ENCODE measurements around the gene FGD6.
"Not testable (repeated sequence)": the region's sequence is repeated elsewhere in the genome, so short reads cannot be mapped to it uniquely, and the experiment has no call there.

FGD6 gene

GRCh38 chr12:95178136-95178535 is 39.1 kb downstream of the FGD6 start:
- no peak for DNase-seq (ENCODE audit: low spot score)

- DNase-seq (ENCODE audit: low spot score): no peak
These were observed 40.0 kb downstream of the FGD6 start for GRCh38 chr12:95177201-95177768.

DNA sequence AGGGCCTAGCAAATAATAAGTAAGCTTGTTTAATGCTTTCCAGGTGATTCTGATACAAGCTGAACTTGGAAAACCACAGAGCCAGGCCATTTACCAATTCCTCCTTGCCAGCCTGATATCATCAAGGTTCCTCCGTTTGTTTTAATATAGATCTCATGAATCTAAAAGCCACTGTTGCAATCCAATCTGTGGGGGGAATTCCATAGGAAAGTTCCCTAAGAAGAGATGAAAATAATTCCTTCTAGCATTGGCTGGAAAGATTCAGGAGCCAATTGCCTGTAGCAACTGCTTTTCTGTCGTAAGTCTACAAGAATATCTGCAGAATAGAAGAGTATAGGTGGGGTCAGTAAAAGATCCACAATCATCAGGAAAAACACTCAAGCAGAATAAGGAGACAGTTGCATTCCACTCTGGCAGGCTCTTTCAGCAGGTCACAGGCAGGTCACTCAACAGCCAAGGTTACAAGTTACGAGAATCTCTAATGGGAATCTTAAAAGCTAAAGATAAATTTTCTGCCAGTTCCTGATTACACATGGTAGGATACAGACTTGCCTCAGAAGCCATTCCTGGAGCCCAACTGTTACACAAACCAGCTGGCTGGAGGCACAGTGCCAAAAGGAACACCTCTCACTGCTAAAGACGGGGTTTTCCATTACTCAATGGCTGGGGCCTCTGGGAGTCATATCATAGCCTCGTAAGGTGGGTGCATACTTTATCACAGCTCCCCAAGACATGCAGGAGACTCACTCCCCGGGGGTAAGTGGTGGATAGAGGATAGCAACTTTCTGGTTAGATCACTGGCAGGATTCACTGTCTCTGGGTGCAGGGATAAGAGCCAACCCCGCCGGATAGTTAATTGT is 43.6 kb downstream of the FGD6 start:
- DNase-seq (ENCODE audit: low spot score): no peak

- no peak for DNase-seq (ENCODE audit: low spot score)
These were observed 47.9 kb downstream of the FGD6 start for GRCh38 chr12:95169368-95169767.

DNA sequence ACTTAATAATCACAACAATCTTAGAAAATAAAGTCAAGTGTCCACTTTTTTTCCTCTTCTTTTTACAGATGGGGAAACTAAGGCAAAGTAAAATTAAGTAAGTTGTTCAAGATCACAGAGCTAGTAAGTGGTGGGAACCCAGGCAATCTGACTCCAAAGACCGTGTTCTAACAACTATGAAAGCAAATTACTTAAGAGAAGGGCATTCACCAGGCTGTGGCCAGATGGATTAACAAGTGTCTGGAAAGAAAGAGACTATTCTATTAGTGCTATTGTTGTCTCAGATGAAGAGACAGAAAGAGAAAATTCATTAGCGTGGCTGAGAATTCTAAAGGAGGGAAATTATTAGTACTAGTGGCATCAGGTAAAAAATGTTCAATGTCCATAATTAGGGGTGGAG is 48.5 kb downstream of the FGD6 start:
- no peak for DNase-seq (ENCODE audit: low spot score)

- DNase-seq (ENCODE audit: low spot score): no peak
These were observed 52.6 kb downstream of the FGD6 start for GRCh38 chr12:95164656-95165055.

- DNase-seq (ENCODE audit: low spot score): no peak
These were observed 58.3 kb downstream of the FGD6 start for GRCh38 chr12:95158919-95159318.

DNA sequence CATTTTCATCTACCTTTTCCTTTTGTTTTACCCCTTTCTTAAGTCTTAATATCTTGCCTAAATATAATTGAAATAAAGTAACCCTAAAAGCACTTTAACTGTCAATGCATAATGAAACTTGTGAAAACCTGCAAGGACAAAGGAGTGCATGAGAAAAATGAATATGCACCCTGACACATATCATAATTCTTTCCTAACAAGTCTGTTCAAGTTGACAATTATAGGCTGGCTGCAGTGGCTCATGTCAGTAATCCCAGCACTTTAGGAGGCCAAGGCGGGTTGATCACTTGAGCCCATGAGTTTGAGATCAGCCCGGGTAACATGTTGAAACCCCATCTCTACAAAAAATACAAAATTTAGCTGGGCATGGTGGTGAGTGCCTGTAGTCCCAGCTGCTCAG is 65.4 kb downstream of the FGD6 start:
- no peak for DNase-seq (ENCODE audit: low spot score)

GRCh38 chr12:95151406-95151805 is 65.9 kb downstream of the FGD6 start:
- DNase-seq (ENCODE audit: low spot score): no peak

GRCh38 chr12:95150501-95150900 is 66.8 kb downstream of the FGD6 start:
- no peak for DNase-seq (ENCODE audit: low spot score)

GRCh38 chr12:95147866-95148265 is 69.4 kb downstream of the FGD6 start:
- DNase-seq (ENCODE audit: low spot score): no peak

GRCh38 chr12:95146769-95147168 is 70.5 kb downstream of the FGD6 start:
- no peak for DNase-seq (ENCODE audit: low spot score)

- DNase-seq (ENCODE audit: low spot score): no peak
These were observed 73.6 kb downstream of the FGD6 start for GRCh38 chr12:95143621-95144205.

DNA sequence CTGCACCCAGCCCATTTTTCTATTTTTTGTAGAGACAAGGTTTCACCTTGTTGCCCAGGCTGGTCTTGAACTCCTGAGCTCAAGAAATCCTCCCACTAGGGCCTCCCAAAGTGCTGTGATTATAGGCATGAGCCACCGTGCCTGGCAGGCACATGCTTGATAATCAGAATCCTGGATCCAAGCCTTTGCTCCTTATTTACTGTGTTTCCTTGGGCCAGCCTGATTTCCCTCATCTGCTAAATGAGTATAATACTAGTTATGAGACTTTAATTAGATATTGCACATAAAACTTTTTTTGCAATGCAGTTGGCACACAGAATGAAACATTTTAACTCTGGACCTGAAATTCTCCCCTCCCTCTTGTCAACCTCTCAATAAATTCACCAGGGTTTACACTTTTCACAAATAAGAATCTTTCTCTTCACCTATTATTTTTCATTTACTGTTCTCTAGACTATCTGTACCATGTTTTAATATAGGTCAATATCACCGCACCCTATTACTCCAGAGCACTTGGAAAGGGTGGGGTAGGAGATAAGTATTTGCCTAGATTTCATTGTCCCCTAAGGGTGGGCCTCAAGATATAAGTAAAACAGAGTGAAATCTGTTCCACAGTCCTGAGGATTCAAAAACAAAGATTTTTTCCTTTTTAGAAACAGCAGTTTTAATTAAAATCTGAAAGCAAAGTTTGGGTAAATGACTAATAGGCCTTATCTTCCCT is 74.7 kb downstream of the FGD6 start:
- no peak for DNase-seq (ENCODE audit: low spot score)

- no peak for DNase-seq (ENCODE audit: low spot score)
These were observed 76.0 kb downstream of the FGD6 start for GRCh38 chr12:95141310-95141709.

GRCh38 chr12:95138031-95138430 is 79.2 kb downstream of the FGD6 start:
- not testable (repeated sequence) for DNase-seq (ENCODE audit: low spot score)

DNA sequence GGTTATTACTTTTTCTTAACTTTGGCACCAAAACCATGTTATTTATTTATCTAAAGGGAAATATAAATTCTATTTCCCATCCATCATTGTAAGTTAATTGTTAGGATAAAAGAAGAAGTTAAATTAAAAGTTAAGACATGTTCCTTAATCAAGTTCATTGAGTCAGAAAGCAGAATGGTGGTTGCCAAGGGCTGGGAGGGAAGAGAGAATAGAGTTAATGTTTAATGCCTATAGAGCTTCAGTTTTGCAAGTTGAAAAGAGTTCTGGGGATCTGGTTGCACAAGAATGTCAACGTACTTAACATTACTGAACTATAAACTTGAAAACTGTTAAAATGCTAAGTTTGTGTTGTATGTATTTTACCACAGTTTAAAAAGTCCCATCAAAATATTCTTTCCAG is 80.7 kb downstream of the FGD6 start:
- DNase-seq (ENCODE audit: low spot score): no peak

- DNase-seq (ENCODE audit: low spot score): no peak
These were observed 83.2 kb downstream of the FGD6 start for GRCh38 chr12:95134085-95134484.

GRCh38 chr12:95131589-95132340 is 85.5 kb downstream of the FGD6 start:
- no peak for DNase-seq (ENCODE audit: low spot score)

DNA sequence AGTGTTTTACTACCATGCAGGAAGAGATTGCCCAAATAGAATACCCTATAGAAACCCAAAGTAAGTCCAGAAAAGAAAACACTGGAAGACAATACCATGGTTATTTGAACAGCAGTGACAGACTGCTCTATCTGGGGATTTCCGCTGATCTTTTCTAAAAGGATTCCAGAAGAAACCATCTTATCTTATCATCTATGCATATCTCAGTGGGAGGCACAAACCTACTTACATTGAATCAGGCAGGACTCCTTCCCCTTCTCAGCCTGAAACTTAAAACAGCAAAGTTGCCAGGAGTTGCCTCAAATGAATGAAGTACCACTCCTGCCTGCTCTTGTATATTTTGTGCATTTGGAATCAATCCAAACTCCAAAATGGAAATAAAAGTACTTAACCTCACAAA is 87.2 kb downstream of the FGD6 start:
- no peak for DNase-seq (ENCODE audit: low spot score)

DNA sequence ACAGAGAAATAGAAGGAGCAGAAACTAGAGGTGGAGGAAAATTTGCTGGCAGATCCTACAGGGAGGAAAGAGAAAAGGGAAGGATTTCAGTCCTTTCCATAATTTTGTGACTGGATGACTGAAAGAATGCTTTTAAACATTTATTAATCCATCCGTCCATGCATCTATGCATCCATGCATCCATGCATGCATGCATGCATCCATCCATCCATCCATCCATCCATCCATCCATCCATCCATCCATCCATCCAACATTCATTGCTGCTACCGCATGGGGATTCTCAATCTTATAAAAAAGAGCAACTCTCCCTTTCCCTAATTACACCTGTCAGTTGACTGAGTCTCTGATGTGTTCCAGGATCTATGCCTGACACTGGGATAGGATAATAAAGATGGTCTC is 88.2 kb downstream of the FGD6 start:
- DNase-seq (ENCODE audit: low spot score): no peak

GRCh38 chr12:95126736-95127135 is 90.5 kb downstream of the FGD6 start:
- DNase-seq (ENCODE audit: low spot score): no peak
